GM19240 (cell line): ENCODE measurements around the gene C7.
"Not testable (repeated sequence)": the region's sequence is repeated elsewhere in the genome, so short reads cannot be mapped to it uniquely, and the experiment has no call there.

Experiments used
- DNase-seq: peaks from one replicate; pipeline ENCODE4 v3.0.0; 2011; ENCODE audit warnings: low spot score; ENCODE audit not compliant: insufficient read length

C7 gene

DNA sequence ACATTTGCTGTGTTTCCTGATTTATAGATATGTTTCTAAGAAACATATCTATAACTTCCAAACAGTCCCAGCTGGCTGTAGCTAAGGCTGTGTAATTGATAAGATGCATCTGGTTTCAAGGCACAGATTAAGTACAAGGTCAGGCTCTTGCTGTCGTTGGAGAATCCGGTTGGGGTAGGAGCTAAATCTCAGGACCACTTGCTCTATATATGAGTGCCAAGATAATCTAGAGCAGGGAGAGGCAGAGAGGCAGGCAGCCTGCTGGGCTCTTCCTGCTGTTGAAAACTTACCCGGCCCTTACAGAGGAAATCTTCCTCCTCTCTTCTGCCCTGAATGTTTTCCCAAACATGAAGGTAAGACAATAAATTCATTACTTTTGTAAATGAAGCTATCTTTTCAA is at the start of gene C7:
Gene C7, plus strand, starts transcription at position 234 of the 400 bp plus-strand sequence. Its CDS starts 114 bp downstream, at position 348.
- DNase-seq, result no peak

DNA sequence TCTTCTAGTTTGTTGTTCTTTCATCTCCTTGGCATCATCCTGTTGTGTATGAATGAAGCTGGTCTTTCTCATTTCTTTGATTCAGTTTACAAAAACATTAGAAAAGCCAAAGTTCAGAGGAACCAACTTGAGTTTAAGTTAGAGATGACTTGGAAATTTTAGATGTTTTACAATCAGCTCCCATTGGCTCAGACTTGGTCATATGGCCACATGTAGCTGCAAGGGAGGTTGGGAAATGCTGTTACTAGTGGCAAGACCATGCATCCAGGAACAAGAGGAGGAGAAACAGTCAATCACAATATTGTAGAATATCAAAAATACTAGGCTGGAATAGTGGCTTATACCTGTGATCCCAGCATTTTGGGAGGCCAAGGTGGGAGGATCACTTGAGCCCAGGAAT is 48.6 kb upstream of the C7 start:
- no peak for DNase-seq

DNA sequence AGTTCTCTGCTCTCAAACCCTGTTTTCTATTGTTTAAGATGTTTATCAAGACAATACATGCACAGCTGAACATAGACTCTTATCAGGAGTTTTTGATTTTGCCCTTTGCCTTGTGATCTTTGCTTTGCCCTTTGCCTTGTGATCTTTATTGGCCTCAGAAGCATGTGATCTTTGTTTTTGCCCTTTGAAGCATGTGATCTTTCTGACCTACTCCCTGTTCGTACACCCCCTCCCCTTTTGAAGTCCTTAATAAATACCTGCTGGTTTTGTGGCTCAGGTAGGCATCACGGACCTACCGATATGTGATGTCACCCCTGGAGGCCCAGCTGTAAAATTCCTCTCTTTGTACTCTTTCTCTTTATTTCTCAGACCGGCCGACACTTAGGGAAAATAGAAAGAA is 44.3 kb upstream of the C7 start:
- not testable (repeated sequence) for DNase-seq

- no peak for DNase-seq
Observed at GRCh38 chr5:40866844-40867243, 42.5 kb upstream of the C7 start.

GRCh38 chr5:40869384-40869783 is 39.9 kb upstream of the C7 start:
- no peak for DNase-seq

- no peak for DNase-seq
Observed at GRCh38 chr5:40871177-40871576, 38.1 kb upstream of the C7 start.

DNA sequence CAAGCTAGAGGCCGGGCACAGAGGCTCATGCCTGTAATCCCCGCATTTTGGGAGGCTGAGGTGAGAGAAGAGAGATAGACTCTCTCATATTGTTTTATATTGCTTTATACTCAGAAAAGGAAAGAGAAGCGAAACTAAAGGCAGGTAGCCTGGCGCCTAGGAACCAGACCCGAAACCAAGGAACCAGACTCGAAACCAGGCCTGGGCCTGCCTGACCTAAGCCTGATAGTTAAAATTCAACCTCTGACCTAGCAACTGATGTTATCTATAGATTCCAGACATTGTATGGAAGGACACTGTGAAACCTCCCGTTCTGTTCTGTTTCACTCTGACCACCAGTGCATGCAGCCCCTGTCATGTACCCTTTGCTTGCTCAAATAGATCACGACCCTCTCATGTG is 37.0 kb upstream of the C7 start:
- not testable (repeated sequence) for DNase-seq

DNA sequence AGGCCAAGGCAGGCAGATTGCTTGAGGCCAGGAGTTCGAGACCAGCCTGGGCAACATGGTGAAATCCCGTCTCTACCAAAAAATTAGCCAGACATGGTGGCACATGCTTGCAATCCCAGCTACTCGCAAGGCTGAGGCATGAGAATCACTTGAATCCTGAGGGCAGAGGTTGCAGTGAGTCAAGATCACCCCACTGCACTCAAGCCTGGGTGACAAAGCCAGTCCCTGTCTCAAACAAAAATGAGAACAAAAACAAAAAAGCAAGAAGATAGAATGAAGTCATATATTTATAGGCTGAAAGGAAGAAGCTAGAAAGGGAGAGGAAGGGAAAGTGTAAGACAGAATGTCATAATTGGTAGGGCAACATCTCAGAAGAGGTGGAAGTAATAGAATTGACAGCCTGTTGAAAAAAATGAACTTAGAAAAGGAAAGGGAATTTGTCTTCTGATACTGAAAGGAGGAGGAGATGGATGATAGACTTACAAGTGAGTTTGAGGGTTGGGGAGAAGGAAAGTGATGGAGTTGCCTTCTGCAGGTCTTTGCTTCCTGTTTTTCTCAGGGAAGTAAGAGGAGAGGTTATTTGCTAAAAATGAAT is 35.9 kb upstream of the C7 start:
- no peak for DNase-seq

- no peak for DNase-seq
Observed at GRCh38 chr5:40875958-40876357, 33.3 kb upstream of the C7 start.

DNA sequence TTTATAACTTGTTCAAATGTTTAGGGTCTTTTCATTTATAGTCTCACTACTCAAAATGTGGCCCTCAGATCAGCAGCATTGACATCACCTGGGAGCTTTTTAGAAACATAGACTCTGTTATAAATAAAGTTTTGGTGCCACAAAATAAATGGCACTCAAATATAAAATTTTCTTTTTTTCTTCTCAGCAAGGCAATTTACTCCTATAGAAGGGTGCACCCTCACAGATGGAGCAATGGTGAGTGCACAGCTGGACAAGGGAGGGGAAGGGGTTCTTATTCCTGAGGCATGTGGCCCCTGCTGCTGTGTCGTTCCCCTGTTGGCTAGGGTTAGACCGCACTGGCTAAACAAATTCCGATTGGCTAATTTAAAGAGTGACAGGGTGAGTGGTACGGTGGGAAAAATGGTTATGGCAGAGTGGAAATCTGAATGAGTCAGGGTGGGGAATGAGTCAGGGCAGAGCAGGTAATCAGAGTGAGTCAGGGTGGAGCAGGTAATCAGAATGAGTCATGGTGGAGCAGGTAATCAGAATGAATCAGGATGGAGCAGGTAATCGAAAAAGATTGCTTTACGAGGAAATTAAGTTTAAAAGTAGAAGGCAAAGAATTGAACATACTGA is 31.8 kb upstream of the C7 start:
- no peak for DNase-seq

GRCh38 chr5:40879163-40879942 is 29.9 kb upstream of the C7 start:
- no peak for DNase-seq

DNA sequence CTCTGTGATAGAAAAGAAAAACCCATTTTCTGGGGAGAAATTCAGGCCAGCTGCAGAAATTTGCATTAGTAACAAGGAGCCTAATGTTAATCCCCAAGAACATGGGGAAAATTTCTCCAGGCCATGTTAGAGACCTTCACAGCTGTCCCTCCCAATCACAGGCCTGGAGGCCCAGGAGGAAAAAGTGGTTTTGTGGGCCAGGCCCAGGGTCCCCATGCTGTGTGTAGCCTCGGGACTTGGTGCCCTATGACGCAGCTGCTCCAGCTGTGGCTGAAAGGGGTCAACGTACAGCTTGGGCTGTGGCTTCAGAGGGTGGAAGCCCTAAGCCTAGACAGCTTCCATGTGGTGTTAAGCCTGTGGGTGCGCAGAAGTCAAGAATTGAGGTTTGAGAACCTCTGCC is 27.0 kb upstream of the C7 start:
- DNase-seq, result no peak

DNA sequence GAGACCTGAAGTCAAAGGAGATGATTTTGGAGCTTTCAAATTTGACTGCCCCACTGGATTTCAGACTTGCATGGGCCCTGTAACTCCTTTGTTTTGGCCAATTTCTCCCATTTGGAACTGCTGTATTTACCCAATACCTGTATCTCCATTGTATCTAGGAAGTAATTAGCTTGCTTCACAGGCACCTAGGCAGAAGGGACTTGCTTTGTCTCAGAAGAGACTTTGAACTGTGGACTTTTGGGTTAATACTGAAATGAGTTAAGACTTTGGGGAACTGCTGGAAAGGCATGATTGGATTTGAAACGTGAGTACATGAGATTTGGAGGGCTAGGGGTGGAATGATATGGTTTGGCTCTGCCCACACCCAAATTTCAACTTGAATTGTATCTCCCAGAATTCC is 26.2 kb upstream of the C7 start:
- not testable (repeated sequence) for DNase-seq

GRCh38 chr5:40895440-40896425 is 13.6 kb upstream of the C7 start:
- not testable (repeated sequence) for DNase-seq

DNA sequence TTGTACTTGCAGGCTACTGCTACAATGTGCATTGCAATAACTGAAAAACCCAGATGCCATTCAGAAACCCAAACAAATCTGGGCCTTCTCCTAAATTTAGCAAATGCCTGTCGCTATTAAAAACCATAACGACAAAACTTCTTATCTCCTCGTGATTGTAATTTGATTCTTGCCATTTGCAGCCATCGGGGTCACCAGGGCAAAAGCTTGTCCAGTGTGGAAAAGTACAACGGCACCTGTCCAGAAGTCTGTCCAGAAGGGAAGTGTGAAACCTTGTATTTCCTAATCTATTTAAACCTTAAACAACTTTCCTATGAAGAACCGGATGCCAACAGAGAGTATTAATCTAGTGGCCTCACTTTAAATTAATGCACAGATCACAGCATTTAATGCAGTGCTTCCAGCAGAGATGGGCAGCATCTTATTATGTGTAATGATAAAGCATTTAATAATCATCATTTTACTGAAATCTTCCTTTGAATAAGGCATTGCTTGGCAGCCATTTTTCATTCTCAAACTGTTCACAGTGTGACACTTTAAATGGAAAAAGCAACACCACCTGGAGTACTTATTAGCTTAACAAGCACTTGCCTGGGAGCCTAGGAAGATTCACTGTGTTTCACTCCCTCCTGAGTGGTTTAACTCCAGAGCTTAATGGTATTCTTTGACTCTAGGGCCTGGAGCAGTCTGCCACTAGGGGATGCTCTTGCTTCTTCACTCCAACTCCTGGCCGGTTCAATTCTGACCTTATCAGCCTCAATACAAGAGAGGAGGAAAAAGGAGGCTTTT is 4.9 kb upstream of the C7 start:
- DNase-seq, result peak; percentile 14

DNA sequence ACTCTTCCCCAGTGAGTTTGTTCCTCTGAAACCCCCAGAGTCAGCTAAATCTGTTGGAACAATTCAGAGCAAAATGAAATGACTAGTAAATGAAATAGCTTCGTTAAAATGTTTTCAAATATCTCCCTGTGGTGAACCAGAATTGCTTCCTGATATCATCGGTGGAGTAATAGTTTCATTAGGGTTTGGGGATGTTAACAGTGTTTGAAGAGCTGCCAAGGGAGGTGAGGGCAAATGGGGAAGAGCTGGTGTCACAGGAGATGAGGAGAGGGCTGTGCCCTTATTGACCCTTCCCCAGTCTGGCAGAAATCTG is 4.3 kb upstream of the C7 start:
- no peak for DNase-seq

DNA sequence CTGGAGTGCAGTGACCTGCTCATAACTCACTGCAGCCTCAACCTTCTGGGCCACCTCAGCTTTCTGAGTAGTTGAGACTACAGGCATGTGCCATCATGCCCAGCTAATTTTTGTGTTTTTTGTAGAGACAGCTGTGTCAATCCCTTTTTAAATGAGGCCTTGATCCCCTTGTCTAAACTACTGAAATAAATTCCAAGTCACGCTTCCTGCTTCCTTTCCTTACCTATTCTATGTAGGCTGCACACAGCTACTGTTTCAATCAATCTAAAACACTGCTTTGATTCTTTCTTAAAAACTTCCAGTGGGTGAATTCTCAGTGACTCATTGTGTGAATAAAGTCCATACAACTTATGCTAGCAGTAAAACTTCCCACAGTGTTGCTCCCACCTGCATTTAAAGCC is 2.9 kb upstream of the C7 start:
- DNase-seq, result no peak

GRCh38 chr5:40909723-40910122 is 426 bp downstream of the C7 start:
- DNase-seq, result no peak

- no peak for DNase-seq
Observed at GRCh38 chr5:40911266-40911665, 2.0 kb downstream of the C7 start.

GRCh38 chr5:40914835-40915234 is 5.5 kb downstream of the C7 start:
- DNase-seq, result no peak

- DNase-seq, result no peak
Observed at GRCh38 chr5:40915341-40915926, 6.1 kb downstream of the C7 start.
